SU-DHL-6 (cell line): ENCODE measurements around the gene MROH2A.

Source experiments
- H2AFZ ChIP-seq: fragments of 200-600 bp; sonication (generic); 2 replicates; pipeline ENCODE4 v1.6.1; 2014; ENCODE audit warnings: low read depth, mild to moderate bottlenecking, moderate library complexity, mixed read lengths, antibody characterized with exemption, low read length; ENCODE audit not compliant: severe bottlenecking
- H3F3A ChIP-seq: fragments of 200-600 bp; shearing (Covaris generic); 2 replicates; pipeline ENCODE4 v1.6.0; 2016; ENCODE audit warnings: antibody characterized with exemption, mild to moderate bottlenecking; ENCODE audit not compliant: insufficient read depth
- H3K27ac ChIP-seq: fragments of 200-600 bp; sonication (generic); 2 replicates; pipeline ENCODE4 v1.5.1; 2016; ENCODE audit warnings: low read depth, mild to moderate bottlenecking, low read length, moderate library complexity, mixed read lengths
- H3K27me3 ChIP-seq: fragments of 200-600 bp; sonication (generic), shearing (Covaris generic); 2 replicates; pipeline ENCODE4 v1.6.0; 2014; ENCODE audit warnings: mild to moderate bottlenecking, low read length
- H3K36me3 ChIP-seq: fragments of 200-600 bp; sonication (generic); 2 replicates; pipeline ENCODE4 v1.6.1; 2014; ENCODE audit warnings: mild to moderate bottlenecking, low read length, mixed read lengths
- H3K4me2 ChIP-seq: fragments of 300-600, 200-600 bp; shearing (Covaris generic), sonication (generic); 2 replicates; pipeline ENCODE4 v1.6.0; 2014; ENCODE audit warnings: low read length, low read depth, mild to moderate bottlenecking; ENCODE audit not compliant: poor library complexity, severe bottlenecking
- H3K4me3 ChIP-seq: fragments of 200-600 bp; sonication (generic); 2 replicates; pipeline ENCODE4 v1.5.1; 2014; ENCODE audit warnings: antibody characterized with exemption, low read length, mild to moderate bottlenecking, mixed read lengths; ENCODE audit not compliant: insufficient read depth, poor library complexity, severe bottlenecking
- H3K79me2 ChIP-seq: fragments of 200-600 bp; sonication (generic); 2 replicates; pipeline ENCODE4 v1.6.1; 2014; ENCODE audit warnings: mild to moderate bottlenecking, low read length, moderate library complexity; ENCODE audit not compliant: insufficient read depth
- H3K9ac ChIP-seq: fragments of 200-600 bp; sonication (generic); 2 replicates; pipeline ENCODE4 v1.7.0; 2014; ENCODE audit warnings: mild to moderate bottlenecking, low read length
- H3K9me2 ChIP-seq: fragments of 200-600 bp; sonication (generic); replicated peaks from 2 replicates; pipeline ENCODE4 v1.6.1; 2014; ENCODE audit warnings: low read length; ENCODE audit not compliant: insufficient read depth
- H3K9me3 ChIP-seq: fragments of 200-600 bp; sonication (generic); 2 replicates; pipeline ENCODE4 v1.6.1; 2014; ENCODE audit warnings: low read length, mixed read lengths; ENCODE audit not compliant: insufficient read depth
- H4K20me1 ChIP-seq: fragments of 200-600 bp; sonication (generic); 2 replicates; pipeline ENCODE4 v1.6.1; 2014; ENCODE audit warnings: low read depth, mild to moderate bottlenecking, antibody characterized with exemption, low read length, moderate library complexity, mixed read lengths
- EZH2phosphoT487 ChIP-seq: fragments of 200-600 bp; sonication (generic), shearing (Covaris generic); conservative IDR thresholded peaks from 2 replicates; pipeline ENCODE4 v1.6.1; 2018; ENCODE audit warnings: mild to moderate bottlenecking, antibody characterized with exemption, low read length, moderate library complexity, mixed read lengths
- TF ChIP-seq, protein P1 (sequence below): fragments of 200-600 bp; sonication (generic); IDR thresholded peaks from one replicate; pipeline ENCODE4 v1.5.1; 2017; ENCODE audit warnings: antibody characterized with exemption, mild to moderate bottlenecking, low read length, moderate library complexity; ENCODE audit not compliant: insufficient read depth, poor library complexity, severe bottlenecking

The MROH2A gene

GRCh38 chr2:233816334-233816733 lies 38.2 kb downstream of the MROH2A start:
- H4K20me1 ChIP-seq: no peaks in the 10 kb centered on the region
- H3K9ac ChIP-seq: no peak overlapping the region

GRCh38 chr2:233816771-233817170 lies 38.6 kb downstream of the MROH2A start:
- no peak overlapping the region for H3K9ac ChIP-seq
- no peaks in the 10 kb centered on the region for H3K27me3 ChIP-seq
- no peak overlapping the region for H3K4me2 ChIP-seq
- no peaks in the 10 kb centered on the region for H3K36me3 ChIP-seq
- H3K9me3 ChIP-seq: no peaks in the 10 kb centered on the region
- no peak overlapping the region for H2AFZ ChIP-seq
- no peak overlapping the region for H3K27ac ChIP-seq
- TF ChIP-seq, protein P1, sequence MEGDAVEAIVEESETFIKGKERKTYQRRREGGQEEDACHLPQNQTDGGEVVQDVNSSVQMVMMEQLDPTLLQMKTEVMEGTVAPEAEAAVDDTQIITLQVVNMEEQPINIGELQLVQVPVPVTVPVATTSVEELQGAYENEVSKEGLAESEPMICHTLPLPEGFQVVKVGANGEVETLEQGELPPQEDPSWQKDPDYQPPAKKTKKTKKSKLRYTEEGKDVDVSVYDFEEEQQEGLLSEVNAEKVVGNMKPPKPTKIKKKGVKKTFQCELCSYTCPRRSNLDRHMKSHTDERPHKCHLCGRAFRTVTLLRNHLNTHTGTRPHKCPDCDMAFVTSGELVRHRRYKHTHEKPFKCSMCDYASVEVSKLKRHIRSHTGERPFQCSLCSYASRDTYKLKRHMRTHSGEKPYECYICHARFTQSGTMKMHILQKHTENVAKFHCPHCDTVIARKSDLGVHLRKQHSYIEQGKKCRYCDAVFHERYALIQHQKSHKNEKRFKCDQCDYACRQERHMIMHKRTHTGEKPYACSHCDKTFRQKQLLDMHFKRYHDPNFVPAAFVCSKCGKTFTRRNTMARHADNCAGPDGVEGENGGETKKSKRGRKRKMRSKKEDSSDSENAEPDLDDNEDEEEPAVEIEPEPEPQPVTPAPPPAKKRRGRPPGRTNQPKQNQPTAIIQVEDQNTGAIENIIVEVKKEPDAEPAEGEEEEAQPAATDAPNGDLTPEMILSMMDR: no peak
- H3F3A ChIP-seq: no peaks in the 10 kb centered on the region
- no peaks in the 10 kb centered on the region for H3K79me2 ChIP-seq
- H3K4me3 ChIP-seq: no peak overlapping the region
- H3K9me2 ChIP-seq: no peaks in the 10 kb centered on the region
- no peaks in the 10 kb centered on the region for H4K20me1 ChIP-seq

More at GRCh38 chr2:233816334-233816733, 38.2 kb downstream of the MROH2A start:
- TF ChIP-seq EZH2phosphoT487: no peak
- TF ChIP-seq, protein P1: no peak
- no peaks in the 10 kb centered on the region for H3K79me2 ChIP-seq
- no peak overlapping the region for H3K4me2 ChIP-seq
- H3F3A ChIP-seq: no peaks in the 10 kb centered on the region
- H3K9me2 ChIP-seq: no peaks in the 10 kb centered on the region
- H3K36me3 ChIP-seq: no peaks in the 10 kb centered on the region
- H3K27ac ChIP-seq: no peak overlapping the region
- no peak overlapping the region for H2AFZ ChIP-seq
- no peak overlapping the region for H3K4me3 ChIP-seq
- no peaks in the 10 kb centered on the region for H3K27me3 ChIP-seq
- no peaks in the 10 kb centered on the region for H3K9me3 ChIP-seq

DNA sequence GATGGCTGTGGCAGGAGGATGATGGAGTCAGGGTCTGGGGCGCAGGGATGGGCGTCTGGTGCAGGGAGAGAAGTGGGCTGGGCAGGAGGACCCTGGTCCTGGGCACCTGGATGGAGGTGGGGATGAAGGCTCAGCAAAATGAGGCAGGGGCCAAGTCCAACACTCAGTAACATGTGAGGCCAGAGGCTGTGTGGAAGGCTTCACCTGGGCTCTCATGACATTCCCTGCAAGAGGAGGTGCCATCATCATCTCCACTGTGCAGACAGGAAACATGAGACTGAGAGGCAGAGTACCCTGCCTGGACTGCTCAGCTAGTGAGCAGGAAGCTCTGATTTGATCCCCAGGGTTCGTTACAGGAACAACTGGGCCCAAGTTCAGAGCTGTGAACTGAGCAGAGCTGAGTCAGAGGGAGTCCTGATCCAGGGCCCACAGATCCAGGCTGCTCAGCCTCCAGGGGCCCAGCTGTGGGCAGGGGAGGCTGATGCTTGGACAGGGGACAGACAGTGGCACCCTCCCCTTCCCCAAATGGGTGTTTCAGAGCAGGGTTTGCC lies 39.3 kb downstream of the MROH2A start:
- Histone ChIP-seq H3F3A (no peaks in the 10 kb centered on the region), H3K9me3 (no peaks in the 10 kb centered on the region), H3K9me2 (no peaks in the 10 kb centered on the region), H3K36me3 (no peaks in the 10 kb centered on the region), H3K9ac (no peak overlapping the region), H3K79me2 (no peaks in the 10 kb centered on the region), H3K27ac (no peak overlapping the region), H4K20me1 (no peaks in the 10 kb centered on the region), H2AFZ (no peak overlapping the region), H3K27me3 (no peaks in the 10 kb centered on the region), H3K4me2 (no peak overlapping the region), H3K4me3 (no peak overlapping the region)
- TF ChIP-seq, protein P1: no peak
- TF ChIP-seq EZH2phosphoT487: no peak
